Endothelial cell of umbilical vein (primary cell): ENCODE data around the gene FBXO34. TPM values are rescaled to one million over a fixed set of nuclear protein-coding genes. Genes with fewer than 3 reads are reported as not detected.

Source experiments
- BruUV-seq: library from RNA; stranded (reverse); fragments of 400-500 nt; replicated peaks from 2 replicates; lab custom pipeline; 2021; lab: Mats Ljungman, UMichigan
- CTCF ChIA-PET: fragments of 300-600, 350-600 bp; sonication (Branson Sonifier 250); formaldehyde crosslinking; loops from one replicate; lab custom pipeline; 2021; ENCODE audit warnings: antibody characterized with exemption, inconsistent platforms; lab: Charles Lee
- POLR2A ChIA-PET: fragments of 300-600, 350-600 bp; sonication (Branson Sonifier 250); formaldehyde crosslinking; loops from one replicate; lab custom pipeline; 2021; ENCODE audit warnings: antibody characterized with exemption, inconsistent platforms; lab: Charles Lee
- DNase-seq: peaks from one replicate; pipeline ENCODE4 v3.0.0-alpha.2; 2011; ENCODE audit warnings: low read depth, low spot score
- FAIRE-seq: peaks from 2 replicates; lab custom pipeline; 2011; peaks lifted over from hg19 to GRCh38; lab: Jason Lieb, UNC
- H2AFZ ChIP-seq: 2 replicates; pipeline ENCODE4 v1.6.0; 2012; ENCODE audit warnings: low read depth, low read length, control low read depth, inconsistent platforms
- H3K27ac ChIP-seq: 2 replicates; pipeline ENCODE4 v1.5.1; 2011; ENCODE audit warnings: low read depth, mild to moderate bottlenecking, control low read depth, low read length, moderate library complexity; ENCODE audit not compliant: insufficient read depth
- H3K27me3 ChIP-seq, 2 experiments: 2 replicates each; pipeline versions ENCODE4 v1.6.0 to v1.6.1; 2011; ENCODE audit warnings: low read length in 2 of 2, mixed read lengths in 1 of 2; ENCODE audit not compliant: control insufficient read depth in 2 of 2, insufficient read depth in 2 of 2
- H3K36me3 ChIP-seq, 2 experiments: 2 replicates in 1 of 2; 3 replicates in 1 of 2; pipeline ENCODE4 v1.5.1; 2011; ENCODE audit warnings: low read length in 2 of 2, mild to moderate bottlenecking in 1 of 2, moderate library complexity in 1 of 2; ENCODE audit not compliant: control insufficient read depth in 2 of 2, insufficient read depth in 2 of 2; ENCODE audit errors: extremely low read depth in 1 of 2
- H3K4me1 ChIP-seq: 3 replicates; pipeline ENCODE4 v1.5.1; 2011; ENCODE audit warnings: mild to moderate bottlenecking, low read length; ENCODE audit not compliant: control insufficient read depth, insufficient read depth; ENCODE audit errors: extremely low read depth
- H3K4me2 ChIP-seq: 2 replicates; pipeline ENCODE4 v1.6.1; 2011; ENCODE audit warnings: low read length, control low read depth, mixed read lengths; ENCODE audit not compliant: insufficient read depth
- H3K4me3 ChIP-seq, 3 experiments: fragments of 200-600 bp in 1 of 3; sonication (generic), shearing (Covaris generic) in 1 of 3; replicated peaks in 1 of 3; 2 replicates each; pipeline ENCODE4 v1.5.1; 2011 to 2016; ENCODE audit warnings: control low read depth in 3 of 3, low read length in 3 of 3, mild to moderate bottlenecking in 2 of 3, inconsistent platforms in 1 of 3, low read depth in 1 of 3, moderate library complexity in 1 of 3; ENCODE audit not compliant: insufficient read depth in 1 of 3
- H3K79me2 ChIP-seq: 2 replicates; pipeline ENCODE4 v1.6.0; 2012; ENCODE audit warnings: low read length, inconsistent platforms; ENCODE audit not compliant: control insufficient read depth, insufficient read depth
- H3K9ac ChIP-seq: replicated peaks from 2 replicates; pipeline ENCODE3; 2011; ENCODE audit warnings: low read length, control low read depth; ENCODE audit not compliant: insufficient read depth; ENCODE audit errors: extremely low read depth
- H3K9me1 ChIP-seq: replicated peaks from 3 replicates; pipeline ENCODE4 v1.6.0; 2011; ENCODE audit warnings: mild to moderate bottlenecking, low read length; ENCODE audit not compliant: control insufficient read depth, insufficient read depth; ENCODE audit errors: extremely low read depth
- H3K9me3 ChIP-seq: replicated peaks from 2 replicates; pipeline ENCODE4 v1.5.1; 2012; ENCODE audit warnings: low read length, inconsistent platforms; ENCODE audit not compliant: control insufficient read depth, insufficient read depth
- H4K20me1 ChIP-seq: replicated peaks from 2 replicates; pipeline ENCODE3; 2011; ENCODE audit warnings: mild to moderate bottlenecking, low read length; ENCODE audit not compliant: control insufficient read depth, insufficient read depth; ENCODE audit errors: extremely low read depth
- EZH2 ChIP-seq: IDR thresholded peaks from 2 replicates; pipeline ENCODE4 v1.6.1; 2012; ENCODE audit warnings: borderline replicate concordance, low read depth, mild to moderate bottlenecking, moderate library complexity, low read length, inconsistent platforms; ENCODE audit not compliant: severe bottlenecking
- FOS ChIP-seq: IDR thresholded peaks from 2 replicates; pipeline ENCODE4 v1.6.1; 2011; ENCODE audit warnings: mild to moderate bottlenecking, low read length, moderate library complexity, borderline replicate concordance; ENCODE audit not compliant: insufficient read depth
- GATA2 ChIP-seq: IDR thresholded peaks from 2 replicates; pipeline ENCODE4 v1.7.0; 2011; ENCODE audit warnings: low read depth, mild to moderate bottlenecking, moderate library complexity, mixed read lengths, low read length; ENCODE audit not compliant: insufficient read length, insufficient read depth
- JUN ChIP-seq: IDR thresholded peaks from 2 replicates; pipeline ENCODE4 v1.6.1; 2011; ENCODE audit warnings: borderline replicate concordance, low read depth; ENCODE audit not compliant: insufficient read length, insufficient read depth
- MYC ChIP-seq: IDR thresholded peaks from one replicate; pipeline ENCODE4 v1.6.1; 2011; ENCODE audit warnings: mild to moderate bottlenecking, low read depth, low read length
- POLR2A ChIP-seq: IDR thresholded peaks from 2 replicates; pipeline ENCODE4 v1.6.1; 2012; ENCODE audit warnings: low read depth, mild to moderate bottlenecking, control low read depth, low read length
- POLR2AphosphoS5 ChIP-seq: IDR thresholded peaks from 2 replicates; pipeline ENCODE4 v1.6.1; 2012; ENCODE audit warnings: low read depth, mild to moderate bottlenecking, control low read depth, low read length, moderate library complexity; ENCODE audit not compliant: insufficient read depth
- dilution Hi-C: fragments of 300-500 bp; cut with MboI; formaldehyde crosslinking; loops from one replicate; pipeline ENCODE4 v1.15.0; 2019; ENCODE audit warnings: low sequenced_read_pairs; ENCODE audit not compliant: extremely low pct_ligation_motif_present
- intact Hi-C: fragments of 100-400 bp; cut with micrococcal nuclease; formaldehyde crosslinking; loops from one replicate; pipeline ENCODE4 v1.10.0; 2022
- polyA plus RNA-seq, 4 experiments: library from polyadenylated mRNA; depleted of rRNA in 3 of 4; stranded (reverse) in 3 of 4; unstranded in 1 of 4; fragments of >200 nt; gene quantifications; 2 replicates each; pipeline versions ENCODE4 v1.2.1 to v1.2.3, GENCODE V29; 2011 to 2012; ENCODE audit warnings: missing spikeins in 1 of 4
- total RNA-seq: library from RNA; stranded (reverse); gene quantifications from 2 replicates; pipeline ENCODE4 v1.2.3, GENCODE V29; 2021
- TF ChIP-seq, protein P1 (sequence below): IDR thresholded peaks from 2 replicates; pipeline ENCODE4 v1.6.1; 2011; ENCODE audit not compliant: insufficient read depth, insufficient read length
- TF ChIP-seq, protein P2 (sequence below), 2 donors: IDR thresholded peaks; 1 replicate in 1 of 2; 2 replicates in 1 of 2; pipeline ENCODE4 v1.5.1; 2011; ENCODE audit warnings: low read length in 2 of 2, mild to moderate bottlenecking in 2 of 2, moderate library complexity in 2 of 2, control low read depth in 1 of 2, inconsistent platforms in 1 of 2, low read depth in 1 of 2; ENCODE audit not compliant: insufficient read depth in 1 of 2; ENCODE audit errors: extremely low read depth in 1 of 2

Gene FBXO34
- total and polyA plus RNA-seq, 2 donors (not counting 3 experiments of a cell fraction or from before 2014, with no cell fraction given) = 8.5 to 14.2 TPM

DNA sequence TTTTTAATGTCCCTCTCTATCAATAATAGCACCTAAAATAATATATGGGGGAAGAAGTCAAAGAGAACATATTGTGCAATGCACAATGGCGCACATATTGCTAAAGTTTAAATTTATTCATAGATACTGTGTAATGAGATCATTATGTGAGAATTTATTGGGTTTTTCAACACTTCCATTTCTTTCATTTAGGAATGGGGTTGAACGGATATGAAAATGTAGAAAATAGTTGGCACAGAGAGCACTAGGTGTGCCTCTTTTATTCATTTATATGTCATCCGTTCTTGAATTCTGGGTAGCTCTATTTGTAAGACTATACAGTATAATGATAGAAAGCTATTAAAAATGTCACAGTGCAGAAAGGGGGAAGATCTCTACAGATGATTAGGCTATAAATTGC lies 76.5 kb downstream of the FBXO34 start:
- no peak overlapping the region for H3K4me3 ChIP-seq
- H3K9me3 ChIP-seq = no peaks in the 10 kb centered on the region
- no peak overlapping the region for H2AFZ ChIP-seq
- peaks cover 9% of the 10 kb centered on the region for H3K79me2 ChIP-seq
- BruUV-seq = no TSS peak
- H4K20me1 ChIP-seq = no peaks in the 10 kb centered on the region
- POLR2A ChIA-PET = no interaction called here
- H3K27ac ChIP-seq = no peak overlapping the region
- peaks cover 0 to 13% of the 10 kb centered on the region in 2 experiments for H3K36me3 ChIP-seq
- dilution Hi-C loops (no loop called here), intact Hi-C loops (no loop called here)
- H3K27me3 ChIP-seq = no peaks in the 10 kb centered on the region
- H3K4me2 ChIP-seq = no peak overlapping the region
- DNase-seq (no peak), FAIRE-seq (no peak)
- no peaks in the 10 kb centered on the region for H3K4me1 ChIP-seq
- CTCF ChIA-PET = interaction anchor here (1.0 to 2.3 kb wide), 5 partner anchors 9 to 77 kb away, joined by 3 to 6 read pairs (median 5); no protein-coding TSS in a partner anchor
- TF ChIP-seq EZH2 = no peak
- TF ChIP-seq FOS = no peak
- TF ChIP-seq JUN = no peak
- TF ChIP-seq POLR2A = no peak
- TF ChIP-seq, protein P1, sequence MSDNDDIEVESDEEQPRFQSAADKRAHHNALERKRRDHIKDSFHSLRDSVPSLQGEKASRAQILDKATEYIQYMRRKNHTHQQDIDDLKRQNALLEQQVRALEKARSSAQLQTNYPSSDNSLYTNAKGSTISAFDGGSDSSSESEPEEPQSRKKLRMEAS = no peak
- TF ChIP-seq MYC = no peak
- TF ChIP-seq, protein P2, sequence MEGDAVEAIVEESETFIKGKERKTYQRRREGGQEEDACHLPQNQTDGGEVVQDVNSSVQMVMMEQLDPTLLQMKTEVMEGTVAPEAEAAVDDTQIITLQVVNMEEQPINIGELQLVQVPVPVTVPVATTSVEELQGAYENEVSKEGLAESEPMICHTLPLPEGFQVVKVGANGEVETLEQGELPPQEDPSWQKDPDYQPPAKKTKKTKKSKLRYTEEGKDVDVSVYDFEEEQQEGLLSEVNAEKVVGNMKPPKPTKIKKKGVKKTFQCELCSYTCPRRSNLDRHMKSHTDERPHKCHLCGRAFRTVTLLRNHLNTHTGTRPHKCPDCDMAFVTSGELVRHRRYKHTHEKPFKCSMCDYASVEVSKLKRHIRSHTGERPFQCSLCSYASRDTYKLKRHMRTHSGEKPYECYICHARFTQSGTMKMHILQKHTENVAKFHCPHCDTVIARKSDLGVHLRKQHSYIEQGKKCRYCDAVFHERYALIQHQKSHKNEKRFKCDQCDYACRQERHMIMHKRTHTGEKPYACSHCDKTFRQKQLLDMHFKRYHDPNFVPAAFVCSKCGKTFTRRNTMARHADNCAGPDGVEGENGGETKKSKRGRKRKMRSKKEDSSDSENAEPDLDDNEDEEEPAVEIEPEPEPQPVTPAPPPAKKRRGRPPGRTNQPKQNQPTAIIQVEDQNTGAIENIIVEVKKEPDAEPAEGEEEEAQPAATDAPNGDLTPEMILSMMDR (IDR thresholded peaks at IDR 0.05; ENCODE audit: extremely low read depth in 1 of 2, insufficient read depth in 1 of 2, low read depth in 1 of 2, low read length in 2 of 2) = no peak
- no peak for TF ChIP-seq GATA2
- TF ChIP-seq POLR2AphosphoS5 = no peak
- H3K9me1 ChIP-seq = no peaks in the 10 kb centered on the region
- H3K9ac ChIP-seq = no peak overlapping the region
